Mesodermal cell (in vitro differentiated cells): ENCODE measurements around the gene ITSN1.
A peak's percentile ranks its signal among the peaks of the same experiment; 100 is the strongest.

Experiments used
- H3K27ac ChIP-seq: 2 replicates; pipeline ENCODE4 v1.7.0; 2013; ENCODE audit warnings: mild to moderate bottlenecking, low read depth, low read length, moderate library complexity; ENCODE audit not compliant: severe bottlenecking
- H3K36me3 ChIP-seq: 2 replicates; pipeline ENCODE4 v1.7.1; 2013; ENCODE audit warnings: mild to moderate bottlenecking, low read length, moderate library complexity; ENCODE audit not compliant: control insufficient read depth, insufficient read depth
- H3K4me1 ChIP-seq: one replicate; pipeline ENCODE4 v1.7.1; 2013; ENCODE audit warnings: mild to moderate bottlenecking, low read length; ENCODE audit not compliant: insufficient read depth, control insufficient read depth, poor library complexity, severe bottlenecking
- H3K4me3 ChIP-seq: 2 replicates; pipeline ENCODE4 v1.7.0; 2013; ENCODE audit warnings: low read length, control low read depth, mild to moderate bottlenecking; ENCODE audit not compliant: insufficient read depth, poor library complexity, severe bottlenecking; ENCODE audit errors: extremely low read depth
- H3K9me3 ChIP-seq: 2 replicates; pipeline ENCODE4 v1.7.1; 2013; ENCODE audit warnings: mild to moderate bottlenecking, low read length, moderate library complexity; ENCODE audit not compliant: control insufficient read depth
- WGBS, 2 experiments: methylation state at CpG; one replicate each; pipeline ENCODE4 v1.1.5; 2013; ENCODE audit warnings: missing lambda C conversion rate in 2 of 2; ENCODE audit not compliant: insufficient coverage in 2 of 2; 5-methylcytosine and 5-hydroxymethylcytosine counted together

The ITSN1 gene

DNA sequence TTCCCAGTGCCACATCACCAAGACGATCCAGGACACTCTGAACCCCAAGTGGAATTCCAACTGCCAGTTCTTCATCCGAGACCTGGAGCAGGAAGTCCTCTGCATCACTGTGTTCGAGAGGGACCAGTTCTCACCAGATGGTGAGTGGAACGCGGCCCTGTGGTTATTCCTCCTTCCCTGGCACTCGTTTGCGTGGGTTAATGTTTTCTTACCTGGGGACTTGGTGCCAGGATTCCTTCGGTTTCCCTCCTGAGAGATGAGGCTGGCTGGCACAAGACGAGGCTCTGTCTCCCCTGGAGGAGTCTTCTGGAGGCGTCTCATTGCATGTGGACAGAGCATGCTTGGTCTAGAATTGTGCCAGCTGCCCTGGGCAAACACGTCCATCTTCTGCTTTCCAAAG lies 244.0 kb downstream of the ITSN1 start:
- no peaks in the 10 kb centered on the region for H3K4me1 ChIP-seq
- H3K4me3 ChIP-seq: no peak overlapping the region
- H3K36me3 ChIP-seq: no peaks in the 10 kb centered on the region
- H3K27ac ChIP-seq: no peak overlapping the region
- 93 to 98% methylated on average over 11 of the region's 11 CpGs for WGBS, 2 experiments
- H3K9me3 ChIP-seq: no peaks in the 10 kb centered on the region

DNA sequence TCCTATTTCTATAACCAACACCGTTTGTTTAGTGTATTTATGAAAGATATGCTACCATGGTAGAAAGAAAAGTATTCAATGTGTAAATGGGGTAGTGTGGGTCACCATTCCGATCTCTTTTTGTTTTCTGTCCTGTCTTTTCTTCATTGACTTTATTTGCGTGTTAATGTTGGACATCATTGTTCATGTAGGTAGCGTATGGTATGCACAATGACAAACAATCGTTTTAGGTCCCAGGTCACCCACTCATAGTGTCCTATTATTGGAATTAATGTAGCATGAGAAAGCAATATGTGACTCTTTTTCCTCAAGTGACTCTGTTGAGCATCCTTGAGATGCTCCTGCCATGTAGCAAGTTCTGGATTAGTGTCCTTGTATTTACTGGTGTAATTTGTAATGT lies 247.9 kb downstream of the ITSN1 start:
- peaks cover 5% of the 10 kb centered on the region for H3K4me1 ChIP-seq
- WGBS, 2 experiments: 88% methylated on average over 1 of the region's 5 CpGs; no CpG with 5 or more reads in 1 of the 2 experiments
- H3K36me3 ChIP-seq: no peaks in the 10 kb centered on the region
- no peak overlapping the region for H3K4me3 ChIP-seq
- H3K27ac ChIP-seq: no peak overlapping the region
- no peaks in the 10 kb centered on the region for H3K9me3 ChIP-seq

DNA sequence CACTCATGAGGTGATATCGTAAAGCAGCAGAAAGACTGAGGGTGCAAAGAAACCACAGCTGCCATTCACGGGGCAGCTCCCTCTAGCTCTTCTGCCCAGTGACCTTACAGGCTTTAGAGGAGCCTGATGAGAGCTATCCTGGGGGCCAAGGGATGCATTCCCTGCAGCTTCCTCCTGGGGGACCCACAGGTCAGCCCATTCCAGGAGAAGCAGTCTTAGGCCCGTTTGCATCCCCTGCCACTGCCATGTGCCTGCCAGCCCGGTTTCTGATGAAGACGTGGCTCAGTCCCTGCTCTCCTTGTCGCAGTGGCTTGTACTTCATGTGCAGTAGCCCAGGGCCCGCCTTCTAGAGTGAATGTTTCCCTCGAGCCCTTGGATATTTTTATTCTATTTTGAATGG lies 250.6 kb downstream of the ITSN1 start:
- 66 to 77% methylated on average over 8 of the region's 8 CpGs for WGBS, 2 experiments
- Histone ChIP-seq H3K9me3 (no peaks in the 10 kb centered on the region), H3K27ac (no peak overlapping the region), H3K4me1 (peaks cover 5% of the 10 kb centered on the region), H3K4me3 (no peak overlapping the region), H3K36me3 (no peaks in the 10 kb centered on the region)

DNA sequence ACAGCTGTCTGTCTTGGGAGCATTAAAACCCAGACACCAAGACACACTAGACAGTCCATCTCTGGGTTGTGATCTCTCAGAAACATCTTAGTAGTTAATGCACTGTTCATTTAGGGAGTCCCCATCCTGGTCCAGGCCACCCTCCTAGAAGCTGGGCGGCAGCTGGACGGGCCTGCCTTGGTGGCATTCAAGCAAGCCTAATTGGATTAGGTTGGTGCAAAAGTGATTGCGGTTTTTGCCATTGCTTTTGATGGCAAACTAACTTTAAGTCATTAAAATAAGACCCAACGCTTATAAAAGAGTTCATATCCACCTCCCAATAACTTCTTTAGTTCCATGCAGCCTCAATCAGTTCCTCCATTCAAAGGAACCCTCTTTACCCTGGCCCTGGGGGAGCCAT lies 251.6 kb downstream of the ITSN1 start:
- Histone ChIP-seq H3K9me3 (no peaks in the 10 kb centered on the region), H3K36me3 (no peaks in the 10 kb centered on the region), H3K4me3 (no peak overlapping the region), H3K27ac (no peak overlapping the region), H3K4me1 (peaks cover 5% of the 10 kb centered on the region)
- 85 to 100% methylated on average over 2 to 3 of the region's 4 CpGs for WGBS, 2 experiments

DNA sequence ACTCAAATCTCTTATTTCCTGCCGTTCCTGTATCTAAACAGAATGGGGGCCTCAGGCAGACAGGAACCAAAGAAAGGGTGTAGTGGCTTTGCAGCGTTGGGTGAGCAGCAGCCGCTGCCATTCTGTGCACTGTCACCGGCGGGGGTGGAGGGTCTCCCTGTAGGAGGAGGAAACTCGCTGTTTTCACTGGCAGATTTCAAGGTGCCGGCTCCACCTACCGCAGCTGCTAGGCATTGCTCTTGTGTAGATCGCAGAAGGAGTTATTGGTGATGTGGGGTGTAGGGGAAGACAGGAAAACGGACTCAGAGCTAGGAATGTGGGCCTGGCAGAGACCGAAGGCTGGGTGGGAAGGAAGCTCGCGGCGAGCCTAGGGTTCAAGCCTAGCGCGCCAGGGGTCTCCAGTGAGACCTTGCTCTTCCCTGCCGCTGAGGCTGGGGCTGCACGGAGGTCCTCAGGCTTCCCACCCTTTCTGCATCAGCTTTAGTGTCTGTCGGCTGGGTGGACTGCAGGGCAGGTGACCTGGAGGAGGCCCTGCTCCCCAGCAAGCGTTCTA lies 252.5 kb downstream of the ITSN1 start:
- Histone ChIP-seq H3K4me1 (peaks cover 5% of the 10 kb centered on the region), H3K36me3 (peaks cover 1% of the 10 kb centered on the region), H3K4me3 (no peak overlapping the region), H3K9me3 (no peaks in the 10 kb centered on the region), H3K27ac (peak overlapping the region; percentile 25)
- WGBS, 2 experiments: 5 to 15% methylated on average over 16 to 17 of the region's 20 CpGs

DNA sequence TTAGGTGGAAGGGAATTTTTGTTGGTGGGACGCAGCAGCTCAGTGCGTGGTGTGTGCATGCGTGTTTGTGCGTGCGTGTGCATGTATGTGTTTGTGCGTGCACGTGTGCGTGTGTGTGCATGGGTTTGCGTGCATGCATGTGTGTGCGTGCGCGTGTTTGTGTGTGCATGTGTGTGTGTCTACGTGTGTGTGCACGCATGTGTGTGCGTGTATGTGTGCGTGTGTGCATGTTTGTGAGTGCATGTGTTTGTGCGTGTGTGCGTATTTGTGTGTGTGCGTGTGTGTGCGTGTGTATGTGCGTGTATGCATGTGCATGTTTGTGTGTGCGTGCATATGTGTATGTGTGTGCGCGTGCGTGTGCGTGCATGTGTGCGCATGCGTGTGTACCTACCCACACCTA lies 253.1 kb downstream of the ITSN1 start:
- Histone ChIP-seq H3K9me3 (no peaks in the 10 kb centered on the region), H3K4me3 (no peak overlapping the region), H3K4me1 (peaks cover 5% of the 10 kb centered on the region), H3K27ac (no peak overlapping the region), H3K36me3 (peaks cover 6% of the 10 kb centered on the region)
- WGBS, 2 experiments: 81 to 82% methylated on average over 26 to 28 of the region's 28 CpGs

DNA sequence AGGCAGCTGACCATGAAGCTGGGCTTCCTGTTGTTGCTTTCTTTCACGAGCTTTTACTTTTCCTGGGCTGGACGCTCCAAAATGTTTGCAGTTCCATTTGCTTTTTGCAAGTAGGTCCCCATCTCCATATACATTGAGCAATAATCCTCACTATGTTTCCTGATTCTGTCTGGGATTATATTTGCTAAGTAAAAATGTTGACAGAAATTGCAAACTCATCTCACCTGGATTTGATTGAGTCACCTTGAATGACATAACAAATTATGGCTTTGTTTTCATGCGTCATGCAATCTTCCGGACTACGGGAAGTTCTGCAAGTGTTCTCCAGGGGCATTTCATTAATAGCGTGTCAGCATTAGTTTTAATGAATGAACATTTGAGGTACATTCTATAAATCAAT lies 254.4 kb downstream of the ITSN1 start:
- 96 to 100% methylated on average over 2 to 5 of the region's 6 CpGs for WGBS, 2 experiments

DNA sequence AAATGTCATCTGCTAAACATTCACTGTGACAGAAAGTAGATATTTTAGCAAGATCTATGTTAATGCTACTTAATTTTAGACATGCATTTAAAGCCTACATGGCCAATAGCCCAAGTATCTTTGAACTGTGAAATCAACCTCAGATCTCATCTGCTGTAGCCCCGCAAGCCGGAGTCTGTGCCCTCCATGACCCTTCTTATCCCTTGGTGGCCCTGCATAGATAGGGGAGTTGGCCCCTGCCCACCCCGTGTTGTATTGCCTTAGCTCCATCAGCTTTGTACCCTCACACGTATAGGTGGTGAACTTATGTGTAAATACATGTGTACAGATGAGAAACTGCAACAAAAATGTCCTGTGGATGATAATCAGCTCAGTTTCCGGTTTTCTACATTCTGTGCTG lies 254.8 kb downstream of the ITSN1 start:
- no peaks in the 10 kb centered on the region for H3K9me3 ChIP-seq
- no peak overlapping the region for H3K27ac ChIP-seq
- peaks cover 5% of the 10 kb centered on the region for H3K4me1 ChIP-seq
- H3K4me3 ChIP-seq: no peak overlapping the region
- WGBS, 2 experiments: 93 to 94% methylated on average over 2 to 4 of the region's 5 CpGs
- H3K36me3 ChIP-seq: peaks cover 21% of the 10 kb centered on the region

More for the DNA sequence above, 254.4 kb downstream of the ITSN1 start:
- Histone ChIP-seq H3K9me3 (no peaks in the 10 kb centered on the region), H3K4me3 (no peak overlapping the region), H3K36me3 (peaks cover 18% of the 10 kb centered on the region), H3K4me1 (peaks cover 5% of the 10 kb centered on the region), H3K27ac (no peak overlapping the region)

DNA sequence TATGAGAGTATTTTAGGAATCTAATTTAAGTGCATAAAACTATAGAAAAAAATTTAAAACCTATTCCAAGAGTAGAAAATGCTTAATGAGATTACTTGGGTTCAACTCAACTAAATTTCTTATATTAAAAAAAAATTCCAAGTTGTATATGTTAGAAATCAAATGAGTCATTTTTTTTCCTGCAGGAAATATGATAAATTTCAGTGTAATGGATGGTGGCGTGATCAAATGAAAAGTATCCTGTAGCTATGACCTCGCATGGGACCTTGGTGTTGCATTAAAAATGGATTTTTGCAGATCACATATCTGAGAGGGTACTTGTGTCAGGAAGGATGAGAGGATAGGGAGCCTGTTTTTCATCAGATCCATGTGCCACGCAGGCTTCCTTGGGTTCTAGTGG lies 255.4 kb downstream of the ITSN1 start:
- Histone ChIP-seq H3K9me3 (no peaks in the 10 kb centered on the region), H3K36me3 (peaks cover 27% of the 10 kb centered on the region), H3K27ac (no peak overlapping the region), H3K4me1 (peaks cover 5% of the 10 kb centered on the region), H3K4me3 (no peak overlapping the region)
- 98 to 100% methylated on average over 2 to 3 of the region's 3 CpGs for WGBS, 2 experiments

DNA sequence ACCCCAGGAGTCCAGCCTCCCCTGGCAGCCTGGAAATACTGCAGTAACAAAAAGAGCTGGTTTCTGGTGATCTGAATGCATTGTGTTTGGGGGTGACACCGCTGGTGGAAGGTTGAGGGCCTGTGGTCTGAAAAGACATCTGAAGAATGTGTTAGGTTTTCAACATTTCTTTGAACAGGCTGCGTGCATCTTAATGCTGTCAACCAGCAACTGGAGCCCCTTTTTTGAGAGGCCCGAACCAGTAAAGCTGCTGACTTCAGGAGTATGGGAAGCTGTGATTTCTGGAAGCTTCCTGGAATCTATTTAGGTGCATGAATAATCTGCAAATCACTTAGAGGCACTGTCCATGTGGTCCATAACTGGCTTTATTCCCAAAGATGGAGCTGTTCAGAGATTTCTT lies 256.3 kb downstream of the ITSN1 start:
- Histone ChIP-seq H3K36me3 (peaks cover 35% of the 10 kb centered on the region), H3K9me3 (no peaks in the 10 kb centered on the region), H3K4me1 (peaks cover 5% of the 10 kb centered on the region), H3K27ac (no peak overlapping the region), H3K4me3 (no peak overlapping the region)
- 85 to 86% methylated on average over 2 to 3 of the region's 3 CpGs for WGBS, 2 experiments

DNA sequence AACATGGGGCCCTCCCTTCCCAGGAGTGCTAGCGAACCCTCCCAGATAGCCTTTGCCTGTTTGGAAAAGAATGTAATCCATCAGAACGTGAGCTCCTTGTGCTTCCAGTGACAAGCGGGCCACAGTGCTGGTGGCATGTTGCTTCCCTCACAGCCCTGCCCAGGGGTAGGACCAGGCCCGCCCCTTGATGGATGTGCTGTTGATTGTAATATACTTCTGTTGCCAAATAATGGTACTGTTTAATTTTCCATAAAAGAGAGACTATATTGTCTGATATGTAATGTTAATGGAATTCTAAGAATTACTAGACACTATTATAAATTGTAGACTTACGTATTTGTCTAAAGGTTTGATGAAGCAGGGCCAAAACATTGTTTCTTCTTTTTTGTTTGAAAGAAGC lies 256.9 kb downstream of the ITSN1 start:
- WGBS, 2 experiments: 95 to 100% methylated on average over 3 of the region's 5 CpGs
- peak overlapping the region; percentile 49 for H3K27ac ChIP-seq
- H3K4me1 ChIP-seq: peaks cover 3% of the 10 kb centered on the region
- no peak overlapping the region for H3K4me3 ChIP-seq
- no peaks in the 10 kb centered on the region for H3K9me3 ChIP-seq
- H3K36me3 ChIP-seq: peaks cover 40% of the 10 kb centered on the region
